NCI-H226 (cell line): ENCODE data around the gene GPATCH1.
A peak's percentile ranks its signal among the peaks of the same experiment; 100 is the strongest.
"Not testable (repeated sequence)": the region's sequence is repeated elsewhere in the genome, so short reads cannot be mapped to it uniquely, and the experiment has no call there.

Experiments
- DNase-seq: peaks from one replicate; pipeline ENCODE4 v3.0.0-alpha.2; 2015

The GPATCH1 gene

GRCh38 chr19:33080761-33081681 is at the start of gene GPATCH1:
Gene GPATCH1, plus strand, starts transcription at chr19:33081181. Its CDS starts 13 bp downstream, at chr19:33081194.
- DNase-seq = peak; percentile 80

GRCh38 chr19:33032218-33032781 is 48.7 kb upstream of the GPATCH1 start:
- no peak for DNase-seq

- no peak for DNase-seq
Observed at GRCh38 chr19:33035461-33035860, 45.5 kb upstream of the GPATCH1 start.

- not testable (repeated sequence) for DNase-seq
Observed at GRCh38 chr19:33036370-33037167, 44.4 kb upstream of the GPATCH1 start.

GRCh38 chr19:33037168-33038025 is 43.6 kb upstream of the GPATCH1 start:
- not testable (repeated sequence) for DNase-seq

- no peak for DNase-seq
Observed at GRCh38 chr19:33039108-33039599, 41.8 kb upstream of the GPATCH1 start.

- no peak for DNase-seq
Observed at GRCh38 chr19:33039815-33040214, 41.2 kb upstream of the GPATCH1 start.

GRCh38 chr19:33040994-33041827 is 39.8 kb upstream of the GPATCH1 start:
- DNase-seq = no peak

GRCh38 chr19:33041828-33042160 is 39.2 kb upstream of the GPATCH1 start:
- not testable (repeated sequence) for DNase-seq

GRCh38 chr19:33047422-33047821 is 33.6 kb upstream of the GPATCH1 start:
- DNase-seq = peak; percentile 100

- DNase-seq = peak; percentile 99
Observed at GRCh38 chr19:33048806-33049676, 31.9 kb upstream of the GPATCH1 start.

- no peak for DNase-seq
Observed at GRCh38 chr19:33050110-33050509, 30.9 kb upstream of the GPATCH1 start.

- peak; percentile 84 for DNase-seq
Observed at GRCh38 chr19:33052352-33052972, 28.5 kb upstream of the GPATCH1 start.

GRCh38 chr19:33054623-33055022 is 26.4 kb upstream of the GPATCH1 start:
- DNase-seq = no peak

- peak; percentile 24 for DNase-seq
Observed at GRCh38 chr19:33055718-33056117, 25.3 kb upstream of the GPATCH1 start.

GRCh38 chr19:33060586-33060985 is 20.4 kb upstream of the GPATCH1 start:
- no peak for DNase-seq

- DNase-seq = no peak
Observed at GRCh38 chr19:33062902-33063301, 18.1 kb upstream of the GPATCH1 start.

- no peak for DNase-seq
Observed at GRCh38 chr19:33063356-33063752, 17.6 kb upstream of the GPATCH1 start.

- DNase-seq = no peak
Observed at GRCh38 chr19:33063753-33064457, 17.1 kb upstream of the GPATCH1 start.
